Measurements from ENCODE around the gene ITGAX. TPM values are rescaled to one million over a fixed set of nuclear protein-coding genes. Genes with fewer than 3 reads are reported as not detected.
"Not testable (repeated sequence)": the region's sequence is repeated elsewhere in the genome, so short reads cannot be mapped to it uniquely, and the experiment has no call there.

The ITGAX gene
- total RNA-seq: 0.23 TPM in 1 of 2 replicates, not detected in the other

- no peak for TF ChIP-seq CTCF (conservative IDR thresholded peaks at IDR 0.05; ENCODE audit: low read depth, low read length)
- no peak for DNase-seq (ENCODE audit: low read depth)
- H3K4me3 ChIP-seq (ENCODE audit: low read depth, low read length): peak within 1 kb of the TSS; percentile 29
These were observed at the start of gene ITGAX for GRCh38 chr16:31354394-31355291. ITGAX (plus strand) TSS chr16:31355176; CDS start chr16:31355255, 79 bp downstream.

GRCh38 chr16:31305219-31305618 is 49.8 kb upstream of the ITGAX start:
- no peak for TF ChIP-seq CTCF (conservative IDR thresholded peaks at IDR 0.05; ENCODE audit: low read depth, low read length)
- DNase-seq (ENCODE audit: low read depth): no peak
- H3K4me3 ChIP-seq (ENCODE audit: low read depth, low read length): no peak overlapping the region

- not testable (repeated sequence) for DNase-seq (ENCODE audit: low read depth); H3K4me3 ChIP-seq (ENCODE audit: low read depth, low read length)
These were observed 46.6 kb upstream of the ITGAX start for GRCh38 chr16:31308381-31308780.

GRCh38 chr16:31322500-31322899 is 32.5 kb upstream of the ITGAX start:
- no peak for DNase-seq (ENCODE audit: low read depth)
- no peak for TF ChIP-seq CTCF (conservative IDR thresholded peaks at IDR 0.05; ENCODE audit: low read depth, low read length)
- H3K4me3 ChIP-seq (ENCODE audit: low read depth, low read length): no peak overlapping the region

- DNase-seq (ENCODE audit: low read depth): no peak
- no peak for TF ChIP-seq CTCF (conservative IDR thresholded peaks at IDR 0.05; ENCODE audit: low read depth, low read length)
- H3K4me3 ChIP-seq (ENCODE audit: low read depth, low read length): no peak overlapping the region
These were observed 30.9 kb upstream of the ITGAX start for GRCh38 chr16:31323959-31324629.

- no peak for DNase-seq (ENCODE audit: low read depth)
- no peak for TF ChIP-seq CTCF (conservative IDR thresholded peaks at IDR 0.05; ENCODE audit: low read depth, low read length)
- no peak overlapping the region for H3K4me3 ChIP-seq (ENCODE audit: low read depth, low read length)
These were observed 29.8 kb upstream of the ITGAX start for GRCh38 chr16:31325171-31325570.

GRCh38 chr16:31327646-31328225 is 27.2 kb upstream of the ITGAX start:
- no peak for DNase-seq (ENCODE audit: low read depth)
- no peak overlapping the region for H3K4me3 ChIP-seq (ENCODE audit: low read depth, low read length)
- TF ChIP-seq CTCF (conservative IDR thresholded peaks at IDR 0.05; ENCODE audit: low read depth, low read length): no peak

Data from epithelial cell of proximal tubule (primary cell).